Vagina (tissue), 2 donors: ENCODE results near the gene TMEM132C.

Source experiments
- CTCF ChIP-seq, 3 experiments: fragments of 450-650 bp in 2 of 3; fragments of 200-600 bp in 1 of 3; sonication (generic) in 1 of 3; IDR thresholded peaks; one replicate each; pipeline ENCODE4 v1.5.1; 2017 to 2019; ENCODE audit warnings: antibody characterized with exemption in 3 of 3, mild to moderate bottlenecking in 2 of 3, moderate library complexity in 2 of 3
- POLR2A ChIP-seq, 2 donors: fragments of 450-650 bp; IDR thresholded peaks; one replicate each; pipeline ENCODE4 v1.6.1; 2017; ENCODE audit warnings: antibody characterized with exemption in 2 of 2, mild to moderate bottlenecking in 2 of 2, moderate library complexity in 2 of 2

GRCh38 chr12:128543460-128543859 is 276.5 kb downstream of the TMEM132C start:
- TF ChIP-seq POLR2A (IDR thresholded peaks at IDR 0.05) = no peak
- no peak for TF ChIP-seq CTCF (IDR thresholded peaks at IDR 0.05)
